Neural progenitor cell (in vitro differentiated cells): ENCODE data around the gene PCNX3.

ENCODE experiments used
- CTCF ChIP-seq: fragments of 200-600 bp; sonication (generic); IDR thresholded peaks from 2 replicates; pipeline ENCODE4 v1.5.1; 2017; ENCODE audit warnings: antibody characterized with exemption, mild to moderate bottlenecking
- EZH2 ChIP-seq: fragments of 200-600 bp; sonication (generic); IDR thresholded peaks from 2 replicates; pipeline ENCODE4 v1.6.1; 2017; ENCODE audit warnings: antibody characterized with exemption, mild to moderate bottlenecking, moderate library complexity

DNA sequence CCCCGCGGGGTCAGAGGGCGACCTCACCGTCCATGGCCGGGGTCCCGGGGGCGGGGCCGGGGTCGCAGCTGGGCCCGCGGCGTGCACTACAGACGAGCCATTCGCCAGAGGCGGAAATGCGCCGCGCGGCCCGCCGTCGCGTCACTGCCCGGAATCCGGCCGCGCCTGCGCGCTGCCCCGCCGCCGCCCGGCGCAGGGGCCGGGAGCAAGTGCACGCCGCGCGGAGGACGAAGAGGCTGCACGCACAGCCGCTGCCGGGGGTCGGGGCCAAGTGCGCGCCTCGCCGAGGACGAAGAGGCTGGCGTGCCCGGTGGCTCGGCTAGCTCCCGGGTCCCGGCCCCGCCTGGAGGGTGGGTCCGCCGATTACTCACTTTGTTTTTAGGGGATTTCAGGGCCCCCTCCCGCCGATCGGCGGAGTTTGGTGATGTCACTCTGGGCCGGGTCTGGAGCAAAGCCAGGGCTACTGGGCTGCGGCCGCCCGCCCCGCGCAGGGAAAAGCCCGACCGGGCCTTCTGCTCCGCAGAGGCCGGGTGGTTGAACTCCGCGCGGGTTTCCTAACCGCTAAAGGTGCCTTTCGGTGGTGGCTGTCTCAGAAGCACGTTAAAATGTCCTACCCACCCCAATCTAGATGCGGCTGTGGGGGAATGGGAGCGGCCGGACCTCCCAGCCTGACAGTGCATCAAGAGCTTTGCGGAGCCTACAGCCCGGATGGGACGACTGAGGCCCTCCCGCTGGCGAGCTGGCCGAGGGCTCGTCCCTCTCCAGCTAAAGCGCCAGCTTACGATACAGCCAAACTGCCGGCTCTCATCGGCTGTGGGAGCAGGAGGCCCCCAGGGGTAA, 47.4 kb downstream of the PCNX3 start, which contains the start of gene RELA:
- peak; percentile 39 for TF ChIP-seq EZH2
- no peak for TF ChIP-seq CTCF
